ENCODE results near the gene CTXN3.

Gene CTXN3

DNA sequence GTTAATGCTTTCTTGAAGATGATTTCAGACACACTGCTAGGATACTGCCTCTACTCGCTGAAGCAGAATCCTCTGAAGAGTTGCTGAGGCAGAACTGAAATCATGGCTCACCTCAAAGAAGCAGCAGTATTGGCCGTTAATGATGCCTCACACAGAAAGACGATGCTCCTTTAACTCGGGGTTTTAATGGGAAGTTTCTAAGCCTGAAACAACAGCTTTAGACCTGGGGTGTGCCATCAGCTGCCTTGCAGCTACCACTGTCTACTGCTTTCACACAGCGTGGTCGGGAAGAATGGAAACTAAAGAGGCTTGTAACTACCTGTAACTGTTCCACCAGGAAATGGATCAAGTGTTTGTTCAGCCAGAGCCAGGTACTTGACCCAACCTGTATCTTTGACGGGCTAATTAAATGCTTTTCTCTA is at the start of gene CTXN3:
TSS of gene CTXN3 (plus strand) at position 65 of the 422 bp plus-strand sequence. CDS start 8,440 bp downstream, outside the sequence.
- no peak for TF ChIP-seq JUND (IDR thresholded peaks at IDR 0.05; ENCODE audit: low read depth)
- DNase-seq (ENCODE audit: low read depth in 1 of 2, low spot score in 1 of 2): peak; percentile 4 to 5
- in situ Hi-C loops (cut with HindIII; ENCODE audit: low pct_unique_long_range_greater_than_20kb, low sequenced_read_pairs): no loop called here

DNA sequence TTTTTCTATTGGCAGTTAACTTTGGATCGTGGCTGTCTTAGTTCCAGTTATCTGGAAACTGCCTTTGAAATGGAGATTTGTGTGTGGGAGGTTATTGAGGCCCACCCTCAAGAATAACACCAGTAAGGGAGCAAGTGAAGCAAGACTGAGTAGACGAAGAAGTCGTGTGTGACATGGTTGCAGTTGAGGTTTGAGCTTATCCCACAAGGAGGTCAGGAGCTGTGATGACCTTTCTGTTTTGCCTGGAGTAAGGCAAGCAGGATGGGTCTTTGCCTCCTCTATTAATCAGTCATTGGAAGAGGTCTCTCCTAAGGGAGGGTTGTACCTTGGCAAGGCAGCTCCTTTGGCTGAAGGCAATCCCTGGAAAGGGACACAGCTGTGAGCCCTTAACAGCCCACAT is 49.6 kb upstream of the CTXN3 start:
- no peak for DNase-seq (ENCODE audit: low read depth in 1 of 2, low spot score in 1 of 2)
- in situ Hi-C loops (cut with HindIII; ENCODE audit: low pct_unique_long_range_greater_than_20kb, low sequenced_read_pairs): no loop called here
- TF ChIP-seq JUND (IDR thresholded peaks at IDR 0.05; ENCODE audit: low read depth): no peak

DNA sequence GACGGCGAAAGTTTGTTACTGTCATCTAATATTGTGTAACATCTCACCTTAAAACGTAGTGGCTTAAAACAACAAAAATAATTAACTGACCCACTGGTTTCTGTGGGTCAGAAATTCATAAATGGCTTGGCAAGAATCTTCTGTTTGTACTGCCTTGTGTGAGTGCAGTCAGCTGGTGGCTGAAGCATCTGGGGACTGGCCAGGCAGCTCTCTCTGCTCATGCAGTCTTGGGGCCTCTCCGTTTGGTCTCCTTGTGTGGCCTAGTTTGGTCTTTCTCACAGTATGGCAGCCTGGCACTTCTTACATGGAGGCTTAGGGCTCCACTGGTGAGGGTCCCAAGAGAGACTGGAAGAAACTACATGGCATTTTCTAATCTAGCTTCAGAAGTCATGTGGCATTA is 49.0 kb upstream of the CTXN3 start:
- no peak for DNase-seq (ENCODE audit: low read depth in 1 of 2, low spot score in 1 of 2)
- in situ Hi-C loops (cut with HindIII; ENCODE audit: low pct_unique_long_range_greater_than_20kb, low sequenced_read_pairs): no loop called here

DNA sequence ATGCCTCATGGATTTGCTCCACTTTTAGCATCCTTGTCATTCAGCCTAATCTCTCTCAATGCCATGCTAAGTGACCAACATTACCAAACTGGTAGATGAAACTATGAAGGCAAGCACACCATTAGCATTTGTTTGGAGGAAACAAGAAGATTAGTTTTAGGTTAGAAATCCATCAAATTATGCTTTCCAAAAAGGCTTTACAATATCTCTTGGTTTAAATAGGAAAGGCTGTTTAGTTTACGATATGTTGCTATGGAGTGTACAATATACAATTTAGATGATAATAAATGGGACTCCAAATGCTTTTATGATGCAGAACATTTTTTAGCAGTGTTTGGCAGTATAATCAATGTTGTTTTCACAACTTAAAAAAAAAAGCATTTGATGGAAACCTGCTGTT is 47.8 kb upstream of the CTXN3 start:
- no peak for TF ChIP-seq JUND (IDR thresholded peaks at IDR 0.05; ENCODE audit: low read depth)
- in situ Hi-C loops (cut with HindIII; ENCODE audit: low pct_unique_long_range_greater_than_20kb, low sequenced_read_pairs): no loop called here
- no peak for DNase-seq (ENCODE audit: low read depth in 1 of 2, low spot score in 1 of 2)

More for the DNA sequence above, 49.0 kb upstream of the CTXN3 start:
- no peak for TF ChIP-seq JUND (IDR thresholded peaks at IDR 0.05; ENCODE audit: low read depth)

GRCh38 chr5:127601601-127602000 is 47.3 kb upstream of the CTXN3 start:
- DNase-seq (ENCODE audit: low read depth in 1 of 2, low spot score in 1 of 2): no peak
- in situ Hi-C loops (cut with HindIII; ENCODE audit: low pct_unique_long_range_greater_than_20kb, low sequenced_read_pairs): no loop called here
- TF ChIP-seq JUND (IDR thresholded peaks at IDR 0.05; ENCODE audit: low read depth): no peak

DNA sequence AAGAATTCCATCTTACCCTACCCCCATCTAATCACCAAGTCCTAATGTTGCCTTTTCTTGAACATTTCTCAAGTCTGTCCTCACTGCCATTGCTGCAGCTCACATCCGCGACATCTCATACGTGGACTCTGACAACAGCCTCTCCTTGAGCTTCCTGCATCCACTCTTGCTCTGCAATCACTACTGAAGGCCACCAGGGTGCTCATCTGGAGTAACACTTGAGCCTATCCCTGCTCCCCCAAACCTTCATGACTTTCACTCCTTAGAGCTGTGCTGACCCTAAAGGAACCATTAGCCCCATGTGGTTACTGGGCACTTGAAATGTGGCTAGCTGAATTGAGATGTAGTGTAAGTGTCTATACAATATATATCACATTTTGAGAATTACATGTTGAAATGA is 46.4 kb upstream of the CTXN3 start:
- no peak for DNase-seq (ENCODE audit: low read depth in 1 of 2, low spot score in 1 of 2)
- in situ Hi-C loops (cut with HindIII; ENCODE audit: low pct_unique_long_range_greater_than_20kb, low sequenced_read_pairs): no loop called here
- no peak for TF ChIP-seq JUND (IDR thresholded peaks at IDR 0.05; ENCODE audit: low read depth)

DNA sequence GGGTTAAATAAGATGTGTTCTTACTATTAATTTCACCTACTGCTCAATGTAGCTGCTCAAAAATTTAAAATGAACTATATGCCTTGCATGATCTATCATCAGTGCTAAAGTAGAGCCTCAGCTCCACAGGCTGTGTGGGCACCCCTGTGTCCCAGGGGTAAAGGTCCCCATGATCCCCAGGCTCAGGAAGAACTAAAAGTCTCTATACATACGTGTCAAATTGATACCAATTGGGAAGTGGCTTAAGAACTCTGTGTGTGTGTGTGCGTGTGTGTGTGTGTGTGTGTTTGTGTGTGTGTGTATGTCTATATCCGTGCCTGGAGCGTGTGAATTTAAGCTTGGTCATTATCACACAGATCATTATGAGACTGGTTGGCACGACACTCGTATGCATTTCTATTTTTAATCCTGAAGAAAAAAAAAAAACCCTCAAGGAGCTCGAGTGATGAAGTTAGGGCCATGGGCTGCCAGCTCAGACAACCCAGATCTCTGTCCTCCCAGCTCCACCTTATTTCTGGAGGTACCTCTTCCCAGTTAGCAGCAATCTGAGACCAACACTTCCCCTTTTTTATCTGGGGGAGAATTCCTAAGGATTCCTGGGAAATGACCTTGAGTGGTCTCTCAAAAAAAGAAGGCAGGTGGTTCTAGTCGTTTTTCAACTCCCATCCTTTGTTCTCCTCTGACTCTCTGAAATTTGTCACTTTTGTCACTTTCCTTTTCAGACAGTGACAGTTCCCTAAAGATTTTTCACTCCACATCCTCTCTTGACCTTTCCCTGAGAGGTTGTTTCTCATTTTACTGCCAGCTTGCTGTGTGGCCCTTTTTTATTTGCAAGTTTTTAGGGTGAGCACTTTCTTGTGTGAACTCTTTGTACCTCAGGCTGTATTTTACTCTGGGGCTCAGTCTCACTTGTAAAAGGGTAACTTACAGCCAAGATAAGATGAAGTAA is 45.7 kb upstream of the CTXN3 start:
- no peak for TF ChIP-seq JUND (IDR thresholded peaks at IDR 0.05; ENCODE audit: low read depth)
- in situ Hi-C loops (cut with HindIII; ENCODE audit: low pct_unique_long_range_greater_than_20kb, low sequenced_read_pairs): no loop called here
- DNase-seq (ENCODE audit: low read depth in 1 of 2, low spot score in 1 of 2): no peak

- no peak for DNase-seq (ENCODE audit: low read depth in 1 of 2, low spot score in 1 of 2)
- TF ChIP-seq JUND (IDR thresholded peaks at IDR 0.05; ENCODE audit: low read depth): no peak
- in situ Hi-C loops (cut with HindIII; ENCODE audit: low pct_unique_long_range_greater_than_20kb, low sequenced_read_pairs): no loop called here
Observed at GRCh38 chr5:127608077-127608660, 40.7 kb upstream of the CTXN3 start.

DNA sequence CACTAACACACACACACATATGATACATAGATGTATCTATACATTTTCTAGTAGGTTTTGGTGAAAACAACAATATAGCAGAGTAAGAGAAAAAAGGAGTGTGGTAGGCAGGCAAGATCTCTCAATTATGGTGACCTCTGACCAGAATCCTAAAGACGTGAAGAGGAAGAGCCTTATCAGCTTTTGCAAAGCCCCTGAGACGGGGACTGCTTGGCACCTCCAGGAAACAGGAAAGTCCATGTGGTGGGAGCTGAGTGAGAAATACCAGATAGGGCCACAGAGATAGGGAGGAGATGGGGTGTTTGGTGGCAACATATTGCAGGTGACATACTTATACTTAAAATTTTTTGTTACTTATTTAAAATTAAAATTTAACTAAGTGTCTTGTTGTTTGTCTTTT is 39.9 kb upstream of the CTXN3 start:
- no peak for DNase-seq (ENCODE audit: low read depth in 1 of 2, low spot score in 1 of 2)

GRCh38 chr5:127609957-127610356 is 38.9 kb upstream of the CTXN3 start:
- no peak for DNase-seq (ENCODE audit: low read depth in 1 of 2, low spot score in 1 of 2)
- in situ Hi-C loops (cut with HindIII; ENCODE audit: low pct_unique_long_range_greater_than_20kb, low sequenced_read_pairs): no loop called here
- no peak for TF ChIP-seq JUND (IDR thresholded peaks at IDR 0.05; ENCODE audit: low read depth)

More for the DNA sequence above, 39.9 kb upstream of the CTXN3 start:
- no peak for TF ChIP-seq JUND (IDR thresholded peaks at IDR 0.05; ENCODE audit: low read depth)
- in situ Hi-C loops (cut with HindIII; ENCODE audit: low pct_unique_long_range_greater_than_20kb, low sequenced_read_pairs): no loop called here

GRCh38 chr5:127612441-127613141 is 36.3 kb upstream of the CTXN3 start:
- in situ Hi-C loops (cut with HindIII; ENCODE audit: low pct_unique_long_range_greater_than_20kb, low sequenced_read_pairs): no loop called here
- TF ChIP-seq JUND (IDR thresholded peaks at IDR 0.05; ENCODE audit: low read depth): no peak
- DNase-seq (ENCODE audit: low read depth in 1 of 2, low spot score in 1 of 2): no peak

DNA sequence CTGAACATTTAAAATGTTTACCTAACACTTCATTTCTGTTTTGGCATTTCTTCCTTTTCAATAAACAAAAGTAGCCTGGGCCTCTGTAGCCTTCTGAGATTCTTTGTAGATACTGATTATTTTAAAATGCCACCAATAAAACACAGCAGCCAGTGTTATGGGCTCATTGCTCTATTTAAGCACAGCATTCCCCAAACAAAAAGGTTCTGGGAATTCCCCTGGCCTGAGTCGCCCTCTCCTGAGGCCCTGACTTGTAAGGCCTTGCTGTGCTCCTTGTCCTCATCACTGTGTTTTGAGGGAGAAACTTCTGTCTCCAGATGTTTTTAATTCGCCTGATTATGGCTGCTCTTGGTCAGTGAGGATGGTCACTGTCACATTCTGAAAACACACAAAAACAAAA is 33.0 kb upstream of the CTXN3 start:
- DNase-seq (ENCODE audit: low read depth in 1 of 2, low spot score in 1 of 2): no peak
- in situ Hi-C loops (cut with HindIII; ENCODE audit: low pct_unique_long_range_greater_than_20kb, low sequenced_read_pairs): no loop called here
- TF ChIP-seq JUND (IDR thresholded peaks at IDR 0.05; ENCODE audit: low read depth): no peak

Measured in T47D (cell line).